ENCODE data around the gene AJM1.
"Not testable (repeated sequence)": the region's sequence is repeated elsewhere in the genome, so short reads cannot be mapped to it uniquely, and the experiment has no call there.

GRCh38 chr9:136803009-136803550 is 39.2 kb upstream of the AJM1 start:
- TF ChIP-seq CTCF, POLR2A (IDR thresholded peaks at IDR 0.05): not testable (repeated sequence)

Measured in thyroid gland (tissue), 4 donors.